NCI-H2227 treated with DMSO at 0.1 percent for 48 hours (cell line): ENCODE data around the gene PGAP2.
"Not testable (repeated sequence)": the region's sequence is repeated elsewhere in the genome, so short reads cannot be mapped to it uniquely, and the experiment has no call there.

Experiments used
- DNase-seq: peaks from one replicate; lab custom pipeline; 2025; lab: John Stamatoyannopoulos, UW

The PGAP2 gene

DNA sequence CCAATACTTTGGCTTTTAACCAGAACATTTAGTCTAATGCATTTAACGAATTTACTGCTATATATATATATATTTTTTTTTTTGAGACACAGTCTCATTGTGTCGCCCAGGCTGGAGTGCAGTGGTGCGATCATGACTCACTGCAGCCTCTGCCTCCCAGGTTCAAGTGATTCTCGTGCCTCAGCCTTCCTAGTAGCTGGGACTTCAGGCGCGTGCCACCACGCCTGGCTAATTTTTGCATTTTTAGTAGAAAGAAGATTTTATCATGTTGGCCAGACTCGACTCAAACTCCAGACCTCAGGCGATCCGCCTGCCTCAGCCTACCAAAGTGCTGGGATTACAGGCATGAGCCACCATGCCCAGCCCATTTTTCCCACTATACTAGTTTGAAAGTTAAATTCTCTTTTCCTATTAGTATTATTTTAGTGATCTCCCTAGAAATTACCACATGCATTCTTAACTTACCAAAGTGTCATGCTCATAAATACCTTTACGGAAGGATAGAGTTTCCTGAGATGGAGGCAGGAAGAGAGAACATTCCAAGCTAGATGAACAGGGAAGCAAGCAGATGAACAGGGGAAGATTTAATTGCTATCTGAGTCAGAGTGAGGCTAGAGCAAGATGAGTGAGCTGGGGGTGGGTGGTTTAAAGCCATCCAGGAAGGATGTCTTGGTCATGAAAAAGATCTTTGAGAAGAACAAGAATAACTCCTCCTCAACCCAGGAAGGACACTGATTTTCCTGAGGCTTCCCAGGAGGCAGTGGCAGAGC, 4.4 kb upstream of the PGAP2 start:
- DNase-seq, result no peak

DNA sequence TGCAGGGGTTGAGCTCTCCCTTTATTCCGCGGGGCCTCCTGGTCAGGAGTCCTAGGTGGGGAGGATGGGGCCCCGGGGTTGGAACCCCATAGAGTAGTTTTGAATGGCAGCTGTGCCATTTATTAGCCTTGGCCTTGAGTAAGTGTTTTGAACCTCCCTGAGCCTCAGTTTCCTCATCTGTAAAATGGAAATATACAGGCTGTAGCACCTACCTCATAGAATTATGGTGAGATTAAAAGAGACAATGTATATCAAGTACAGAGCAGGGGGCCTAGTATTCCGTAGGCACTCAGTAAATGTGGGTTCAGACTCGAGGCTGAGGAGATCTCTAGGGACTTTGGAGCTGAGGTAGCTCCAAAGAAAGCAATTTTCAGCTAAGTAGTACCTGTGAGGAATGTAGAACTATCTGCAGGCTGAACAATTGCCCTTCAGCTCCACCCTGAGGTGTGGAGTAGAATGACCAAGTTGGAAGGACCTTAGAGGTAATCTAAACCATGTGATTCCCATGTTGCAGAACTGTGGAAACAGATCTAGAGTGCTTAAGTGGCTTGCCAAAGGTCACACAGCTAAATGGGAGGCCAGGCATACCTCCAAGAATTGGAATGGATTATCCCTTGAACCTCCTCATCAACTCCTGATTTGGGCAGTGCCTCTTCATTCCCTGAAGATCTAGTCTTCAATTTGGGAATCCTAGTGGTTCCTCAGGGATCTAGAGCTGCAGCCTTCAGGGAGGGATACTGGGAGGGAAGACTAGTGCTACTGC, 682 bp downstream of the PGAP2 start:
- peak; percentile 55 for DNase-seq

DNA sequence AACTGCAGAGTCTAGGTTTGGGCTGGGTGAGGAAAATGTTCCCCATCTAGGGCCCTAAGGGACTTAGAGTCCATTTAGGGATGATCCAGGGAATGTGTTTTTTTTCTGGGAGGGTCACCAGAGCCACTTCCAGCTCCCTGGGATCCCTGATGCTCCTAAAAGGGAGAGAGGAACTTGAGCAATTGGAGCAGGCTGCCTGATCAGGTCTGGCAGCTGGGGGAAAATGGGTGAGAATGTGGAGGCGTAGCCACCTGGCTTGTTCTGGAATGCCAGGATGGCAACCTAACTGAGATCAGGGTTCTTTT, 1.2 kb downstream of the PGAP2 start:
- DNase-seq, result no peak

DNA sequence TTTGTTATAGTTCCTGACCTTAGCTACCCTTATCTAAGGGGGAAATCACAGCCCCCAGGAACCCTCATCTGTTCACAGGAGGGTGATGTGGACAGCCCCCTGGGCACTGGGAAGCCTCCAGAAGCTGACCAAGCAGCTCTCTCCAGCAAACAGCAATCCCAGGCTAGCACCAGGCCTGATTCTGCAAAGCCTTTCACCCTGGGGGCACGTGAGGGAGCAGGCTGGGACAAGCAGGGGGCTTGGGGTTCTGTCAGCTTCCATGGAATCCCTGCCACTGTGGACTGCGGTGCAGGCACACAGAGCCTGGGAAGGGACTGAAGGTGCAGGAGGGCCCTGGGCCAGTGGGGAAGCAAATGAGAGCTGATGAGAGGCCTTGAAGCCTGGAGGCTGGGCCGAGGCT, 2.1 kb downstream of the PGAP2 start:
- DNase-seq, result no peak

DNA sequence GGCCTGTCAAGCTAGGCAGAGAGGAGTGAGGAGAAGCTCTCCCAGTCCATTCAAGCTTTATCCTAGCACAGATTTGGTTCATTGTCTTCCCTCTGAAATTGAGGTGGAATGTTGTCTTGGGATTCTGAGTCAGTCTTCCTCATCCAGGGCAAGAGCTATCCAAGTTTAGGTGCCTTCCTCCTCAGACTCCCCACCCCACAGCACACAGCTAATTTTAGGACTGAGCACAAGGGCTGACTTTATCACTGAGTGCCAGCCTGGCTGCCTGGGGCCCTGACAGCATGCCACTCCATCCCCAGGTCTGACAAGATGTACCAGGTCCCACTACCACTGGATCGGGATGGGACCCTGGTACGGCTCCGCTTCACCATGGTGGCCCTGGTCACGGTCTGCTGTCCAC, 2.6 kb downstream of the PGAP2 start:
- no peak for DNase-seq

DNA sequence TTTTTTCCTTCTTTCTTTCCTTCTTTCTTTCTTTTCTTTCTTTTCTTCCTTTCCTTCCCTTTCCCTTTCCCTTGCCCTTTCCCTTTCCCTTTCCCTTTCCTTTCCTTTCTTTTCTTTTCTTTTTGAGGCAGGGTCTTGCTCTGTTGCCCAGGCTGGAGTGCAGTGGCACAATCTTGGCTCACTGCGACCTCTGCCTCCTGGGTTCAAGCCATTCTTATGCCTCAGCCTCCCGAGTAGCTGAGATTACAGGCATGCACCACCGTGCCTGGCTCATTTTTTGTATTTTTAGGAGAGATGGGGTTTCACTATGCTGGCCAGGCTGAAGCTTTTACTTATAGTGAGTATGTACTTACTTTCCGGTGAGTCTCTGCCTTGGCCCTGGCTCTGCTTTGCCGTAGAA, 6.5 kb downstream of the PGAP2 start:
- not testable (repeated sequence) for DNase-seq

DNA sequence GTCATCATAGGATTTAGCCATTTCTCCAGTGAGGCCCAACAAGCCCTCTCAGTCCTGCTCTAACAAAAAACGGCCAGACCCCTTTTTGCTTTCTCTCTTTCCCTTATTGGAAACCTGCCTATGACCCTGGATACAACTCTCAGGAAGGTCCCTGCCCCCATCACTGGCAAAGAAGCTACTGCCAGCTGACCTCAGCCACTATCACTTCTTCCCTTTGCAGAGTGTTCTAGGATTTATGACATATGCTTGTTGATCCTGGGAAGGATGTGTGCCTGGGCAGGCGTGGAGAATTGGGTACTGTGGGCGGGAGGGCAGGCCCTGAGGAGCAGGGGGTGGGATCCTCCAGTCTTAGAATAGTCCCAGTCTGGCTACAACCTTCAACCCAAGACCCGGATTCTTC, 7.5 kb downstream of the PGAP2 start:
- DNase-seq, result no peak

DNA sequence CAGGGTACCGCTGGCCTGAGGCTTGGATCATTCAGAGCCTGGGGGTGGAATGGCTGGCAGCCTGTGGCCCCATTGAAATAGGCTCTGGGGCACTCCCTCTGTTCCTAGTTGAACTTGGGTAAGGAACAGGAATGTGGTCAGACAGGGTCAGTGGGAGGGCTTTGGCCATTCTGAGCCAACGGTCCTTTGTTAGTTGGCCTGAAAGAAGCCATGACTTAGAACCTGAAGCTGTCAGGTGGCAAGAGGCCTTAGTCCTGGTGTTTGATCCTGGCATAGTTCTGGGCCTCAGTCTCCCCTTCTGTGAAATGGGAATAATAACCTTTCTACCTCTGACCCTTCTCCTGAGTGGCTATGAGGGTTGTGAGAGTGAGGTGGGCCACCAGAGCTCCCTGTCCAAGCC, 8.3 kb downstream of the PGAP2 start:
- DNase-seq, result no peak

DNA sequence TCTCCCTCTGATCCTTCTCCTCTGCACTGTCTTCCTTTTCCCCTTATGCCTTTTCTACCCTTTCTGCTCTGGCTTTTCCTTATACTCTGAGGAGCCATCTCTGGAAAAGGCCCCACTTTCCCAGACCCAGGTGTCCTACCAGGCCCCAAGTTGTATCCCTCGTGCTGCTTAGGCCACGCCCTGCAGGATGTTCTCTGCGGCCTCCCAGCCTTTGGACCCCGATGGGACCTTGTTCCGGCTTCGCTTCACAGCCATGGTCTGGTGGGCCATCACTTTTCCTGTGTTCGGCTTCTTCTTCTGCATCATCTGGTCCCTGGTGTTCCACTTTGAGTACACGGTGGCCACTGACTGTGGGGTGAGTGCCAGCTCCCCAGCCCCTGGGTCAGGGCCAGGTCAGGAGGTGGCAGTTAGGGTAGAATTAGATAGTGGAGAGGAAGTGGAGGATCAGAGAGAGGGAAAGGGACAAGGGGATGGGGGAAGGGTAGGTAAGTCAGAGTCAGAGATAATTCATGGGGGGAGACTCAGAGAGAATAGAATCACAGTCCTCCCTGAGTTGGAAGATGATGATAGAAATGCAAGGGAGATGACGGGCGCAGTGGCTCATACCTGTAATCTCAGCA, 8.9 kb downstream of the PGAP2 start:
- no peak for DNase-seq

DNA sequence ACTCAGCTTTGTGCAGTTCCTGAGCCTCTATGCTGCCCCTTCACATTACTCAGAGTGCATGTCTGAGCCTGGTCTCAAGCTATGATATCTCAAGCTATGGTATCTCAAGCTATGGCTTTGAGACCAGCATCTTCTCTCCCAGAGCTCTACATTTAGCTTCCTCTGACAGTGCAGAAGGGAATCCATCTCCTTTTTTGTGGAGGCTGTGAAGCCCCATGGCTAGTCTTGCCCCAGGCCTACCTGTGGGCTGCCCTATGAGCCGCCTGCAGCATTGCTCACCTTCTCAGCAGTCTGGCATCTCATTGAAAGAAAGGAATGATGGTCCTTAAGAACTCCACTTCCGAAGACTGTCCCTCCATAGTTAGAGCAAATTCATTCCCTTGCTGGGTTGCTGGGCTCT, 12.6 kb downstream of the PGAP2 start:
- no peak for DNase-seq

DNA sequence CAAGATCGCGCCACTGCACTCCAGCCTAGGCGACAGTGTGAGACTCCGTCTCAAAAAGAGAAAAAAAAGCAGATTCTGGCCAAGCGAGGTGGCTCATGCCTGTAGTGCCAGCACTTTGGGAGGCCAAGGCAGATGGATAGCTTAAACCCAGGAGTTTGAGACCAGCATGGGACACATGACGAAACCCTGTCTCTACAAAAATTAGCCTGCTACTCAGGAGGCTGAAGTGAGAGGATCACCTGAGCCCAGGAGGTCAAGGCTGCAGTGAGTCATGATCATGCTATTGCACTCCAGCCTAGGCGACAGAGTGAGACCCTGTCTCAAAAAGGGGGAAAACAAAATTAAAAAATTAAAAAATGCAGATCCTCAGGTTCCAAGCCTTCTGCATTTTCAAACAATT, 14.0 kb downstream of the PGAP2 start:
- DNase-seq, result no peak

DNA sequence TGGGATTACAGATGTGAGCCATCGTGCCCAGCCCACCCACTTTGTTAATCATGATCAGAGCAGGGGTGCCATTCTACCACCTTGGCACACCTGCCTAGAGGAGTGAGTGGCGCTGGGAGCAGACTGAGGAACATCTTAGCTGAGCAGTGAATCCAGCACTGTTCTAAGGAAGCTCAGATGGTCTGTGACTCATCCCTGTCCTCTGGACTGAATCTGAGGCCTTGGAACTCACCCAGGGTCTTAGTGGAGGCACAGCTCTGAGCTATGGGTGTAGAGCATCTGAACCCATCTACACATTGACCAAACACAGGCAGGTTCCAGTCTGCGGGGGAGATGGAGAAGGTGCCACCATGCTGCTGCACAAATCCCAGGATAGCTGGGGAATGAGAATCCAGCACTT, 14.9 kb downstream of the PGAP2 start:
- no peak for DNase-seq

DNA sequence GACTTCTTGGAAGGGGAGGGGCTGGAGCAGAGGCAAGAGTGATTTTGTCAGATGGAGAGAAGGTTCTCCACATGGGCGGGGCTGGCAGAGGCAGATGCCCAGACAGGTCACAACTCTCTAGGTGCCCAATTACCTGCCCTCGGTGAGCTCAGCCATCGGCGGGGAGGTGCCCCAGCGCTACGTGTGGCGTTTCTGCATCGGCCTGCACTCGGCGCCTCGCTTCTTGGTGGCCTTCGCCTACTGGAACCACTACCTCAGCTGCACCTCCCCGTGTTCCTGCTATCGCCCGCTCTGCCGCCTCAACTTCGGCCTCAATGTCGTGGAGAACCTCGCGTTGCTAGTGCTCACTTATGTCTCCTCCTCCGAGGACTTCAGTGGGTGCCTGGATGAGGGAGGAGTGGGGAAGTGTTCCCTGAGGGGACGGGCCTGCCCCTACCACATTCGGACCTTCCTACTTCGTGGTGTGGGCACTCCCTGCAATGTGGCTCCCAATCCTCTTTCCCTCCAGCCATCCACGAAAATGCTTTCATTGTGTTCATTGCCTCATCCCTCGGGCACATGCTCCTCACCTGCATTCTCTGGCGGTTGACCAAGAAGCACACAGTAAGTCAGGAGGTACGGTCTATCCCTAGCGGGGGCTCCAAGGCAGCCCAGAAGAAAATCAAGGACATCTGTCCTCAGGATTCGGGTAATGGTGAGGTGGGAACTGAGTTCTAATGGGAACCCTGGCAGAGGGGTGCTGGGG, 15.6 kb downstream of the PGAP2 start:
- DNase-seq, result no peak

DNA sequence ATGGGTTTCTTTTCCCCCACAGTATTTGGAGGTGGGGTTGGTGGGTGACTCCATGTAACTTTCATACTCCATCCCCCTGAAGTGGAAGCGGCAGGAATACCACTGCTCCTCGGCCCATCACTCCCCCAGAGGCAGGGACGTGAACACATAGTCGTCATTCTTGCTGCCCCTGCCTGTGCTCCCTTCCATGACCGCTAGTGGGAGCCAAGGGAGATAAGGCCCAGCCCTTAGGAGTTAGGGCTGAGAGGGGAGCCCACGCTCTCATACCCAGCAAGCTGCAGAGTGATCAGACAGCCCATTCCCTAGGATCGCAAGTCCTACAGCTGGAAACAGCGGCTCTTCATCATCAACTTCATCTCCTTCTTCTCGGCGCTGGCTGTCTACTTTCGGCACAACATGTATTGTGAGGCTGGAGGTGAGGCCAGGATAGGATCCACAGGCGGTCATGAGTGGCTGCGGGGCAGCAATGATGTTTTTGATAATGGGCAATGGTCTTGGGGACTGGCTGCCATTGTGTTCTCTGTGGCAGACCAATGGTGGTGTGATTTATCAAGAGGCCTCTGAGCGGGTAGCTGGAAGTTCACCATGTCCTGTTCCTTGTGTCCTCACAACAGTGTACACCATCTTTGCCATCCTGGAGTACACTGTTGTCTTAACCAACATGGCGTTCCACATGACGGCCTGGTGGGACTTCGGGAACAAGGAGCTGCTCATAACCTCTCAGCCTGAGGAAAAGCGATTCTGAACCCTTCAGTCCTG, 16.5 kb downstream of the PGAP2 start:
- no peak for DNase-seq

DNA sequence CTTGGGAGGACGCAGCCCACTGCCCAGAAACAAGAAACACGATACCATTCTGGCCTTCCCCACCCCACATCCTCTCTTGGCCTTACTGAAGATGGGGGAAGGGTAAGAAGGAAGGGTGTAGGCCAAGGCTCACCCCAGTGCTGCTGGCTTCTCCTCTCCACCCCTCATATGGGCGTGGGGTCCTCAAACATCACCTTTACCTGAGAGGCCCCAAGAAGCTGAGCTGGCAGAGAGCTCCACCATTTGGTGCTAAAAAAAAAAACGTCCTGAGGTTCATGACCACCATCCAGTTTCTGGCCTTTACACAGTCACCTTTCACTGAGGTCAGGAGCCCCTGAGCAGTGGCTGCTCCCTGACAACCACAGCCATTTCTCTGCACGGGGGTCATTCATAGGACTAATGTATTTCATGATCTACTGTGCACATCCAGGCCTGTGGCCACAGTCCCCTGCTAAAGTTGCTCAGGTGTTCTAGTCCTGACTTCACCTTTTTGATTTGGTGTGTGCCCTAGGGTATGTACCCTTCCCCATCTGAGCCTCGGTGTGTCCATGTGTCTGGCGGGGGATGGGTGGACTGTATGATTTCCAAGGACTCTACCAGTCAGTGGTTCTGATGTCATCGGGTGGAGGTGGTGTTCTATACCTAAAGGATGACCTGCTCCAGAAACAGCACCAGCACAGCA, 17.3 kb downstream of the PGAP2 start:
- DNase-seq, result no peak

DNA sequence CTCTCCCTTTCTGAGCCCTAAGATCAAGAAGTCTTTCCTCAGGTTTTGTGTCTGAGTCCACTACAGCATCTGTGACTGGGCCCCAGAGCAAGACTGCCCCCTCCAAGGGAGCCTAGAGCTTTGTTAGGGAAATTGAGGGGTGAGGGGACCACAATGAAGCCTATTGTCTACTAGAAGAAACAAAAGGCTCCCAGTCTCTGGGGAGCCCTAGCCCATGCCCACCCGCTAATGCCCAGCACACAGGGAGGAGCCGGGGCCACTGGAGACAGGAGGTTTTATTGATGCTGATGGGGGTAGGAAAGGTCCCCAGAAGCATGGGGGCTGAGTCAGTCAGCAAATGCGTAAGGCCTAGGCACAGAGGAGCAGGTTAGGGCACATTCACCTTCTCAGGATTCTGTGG, 18.4 kb downstream of the PGAP2 start:
- DNase-seq, result no peak

DNA sequence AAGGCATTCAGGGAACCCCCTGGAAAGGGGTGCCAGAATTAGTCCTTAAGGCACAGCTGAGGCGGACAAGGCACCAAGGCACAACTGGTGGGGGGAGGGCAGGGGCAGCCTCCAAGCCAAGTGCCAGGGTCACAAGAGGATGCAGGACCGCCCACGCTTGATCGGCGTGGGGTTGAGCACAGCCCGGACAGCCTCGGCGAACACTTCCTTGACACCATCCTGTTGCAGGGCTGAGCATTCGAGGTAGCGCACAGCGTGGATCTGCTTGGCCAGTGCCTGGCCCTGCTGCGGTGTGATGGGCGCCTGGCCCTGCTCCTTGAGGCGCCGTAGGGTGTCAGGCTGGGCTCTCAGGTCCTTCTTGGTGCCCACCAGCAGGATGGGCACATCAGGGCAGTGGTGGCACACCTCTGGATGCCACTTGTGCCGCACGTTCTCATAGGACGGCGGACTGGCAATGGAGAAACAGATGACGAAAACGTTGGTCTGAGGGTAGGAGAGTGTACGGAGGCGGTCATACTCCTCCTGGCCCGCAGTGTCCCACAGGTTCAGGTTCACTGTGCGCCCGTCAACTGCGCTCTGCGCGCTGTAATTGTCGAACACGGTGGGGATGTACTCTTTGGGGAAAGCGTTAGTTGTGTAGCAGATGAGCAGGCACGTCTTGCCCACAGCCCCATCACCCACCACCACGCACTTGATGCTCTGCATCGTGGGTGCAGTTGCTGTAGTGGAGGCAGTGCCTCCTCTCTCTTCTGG, 19.2 kb downstream of the PGAP2 start:
- no peak for DNase-seq

DNA sequence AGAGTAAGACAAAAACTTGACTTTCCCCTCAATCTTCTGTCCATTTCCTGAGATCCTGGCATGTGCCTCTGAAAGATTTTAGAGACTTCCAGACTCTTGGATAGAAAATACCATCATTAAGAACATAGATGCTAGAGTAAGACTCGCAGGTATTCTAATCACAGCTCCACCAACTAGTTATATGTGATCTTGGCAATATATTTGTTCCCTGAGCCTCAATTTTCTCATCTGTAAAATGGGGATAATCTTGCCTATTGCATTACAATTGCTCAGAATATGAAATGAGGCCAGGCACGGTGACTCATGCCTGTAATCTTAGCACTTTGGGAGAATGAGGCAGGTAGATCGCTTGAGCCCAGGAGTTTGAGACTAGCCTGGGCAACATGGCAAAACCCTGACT, 21.7 kb downstream of the PGAP2 start:
- no peak for DNase-seq

DNA sequence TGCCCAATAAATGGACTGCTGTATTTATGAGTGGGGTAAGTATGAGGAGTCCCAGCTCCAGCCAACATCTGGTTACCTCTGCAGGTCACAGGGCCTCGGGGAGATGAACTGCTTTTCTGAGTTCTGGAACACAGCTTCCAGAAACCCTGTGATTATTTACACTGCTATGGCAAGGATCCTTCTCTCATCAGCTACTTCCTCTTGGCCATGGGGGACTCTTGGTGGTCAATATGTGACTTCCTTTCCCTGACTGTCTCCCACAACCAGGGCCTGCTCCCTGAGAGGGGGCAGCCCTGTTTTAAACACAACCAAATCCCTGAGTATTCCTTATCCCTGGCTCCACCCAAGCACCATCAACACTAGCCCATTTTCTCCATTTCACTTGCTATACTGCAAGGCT, 22.4 kb downstream of the PGAP2 start:
- no peak for DNase-seq

DNA sequence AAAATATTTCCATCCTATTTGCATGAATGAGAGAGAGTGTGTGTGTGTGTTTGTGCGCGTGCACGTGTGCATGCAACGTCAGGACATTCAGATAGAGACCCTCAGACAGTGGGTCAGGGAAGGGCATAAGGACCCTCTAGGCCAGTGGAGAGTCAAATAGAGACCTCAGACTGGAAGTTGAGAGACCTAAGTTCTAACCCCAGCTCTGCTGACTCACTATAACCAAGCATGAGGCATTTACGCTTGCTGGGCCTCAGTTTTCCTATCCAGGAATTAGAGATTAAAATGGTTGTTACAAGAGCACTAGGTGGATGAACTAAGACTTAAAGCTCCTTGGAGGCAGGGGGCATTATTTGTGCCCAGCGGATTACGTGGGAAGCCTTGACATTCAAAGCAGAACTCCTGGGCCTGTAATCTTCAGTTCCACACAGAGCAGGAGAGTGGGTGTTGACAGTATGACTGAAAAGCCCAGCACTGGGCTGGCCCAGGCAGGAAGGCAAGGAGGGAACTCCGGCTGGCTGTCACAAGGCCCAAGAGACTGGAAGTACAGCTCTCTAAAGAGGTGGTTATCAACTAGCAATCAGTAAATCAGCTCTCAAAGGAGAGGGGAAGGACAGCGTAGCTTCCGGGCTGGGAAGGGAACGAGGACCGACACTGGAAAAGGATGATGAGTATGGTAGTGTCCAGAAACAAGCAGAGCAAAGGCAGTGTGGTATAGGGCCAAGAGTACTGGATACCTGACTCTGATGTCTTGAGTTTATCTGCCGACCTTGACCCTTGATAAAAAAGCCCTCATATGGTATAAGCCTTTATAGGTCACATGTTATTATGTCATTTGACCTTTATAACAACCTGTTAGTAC, 23.2 kb downstream of the PGAP2 start:
- no peak for DNase-seq
